ENCODE data around the gene PPP1R1A.

The PPP1R1A gene

DNA sequence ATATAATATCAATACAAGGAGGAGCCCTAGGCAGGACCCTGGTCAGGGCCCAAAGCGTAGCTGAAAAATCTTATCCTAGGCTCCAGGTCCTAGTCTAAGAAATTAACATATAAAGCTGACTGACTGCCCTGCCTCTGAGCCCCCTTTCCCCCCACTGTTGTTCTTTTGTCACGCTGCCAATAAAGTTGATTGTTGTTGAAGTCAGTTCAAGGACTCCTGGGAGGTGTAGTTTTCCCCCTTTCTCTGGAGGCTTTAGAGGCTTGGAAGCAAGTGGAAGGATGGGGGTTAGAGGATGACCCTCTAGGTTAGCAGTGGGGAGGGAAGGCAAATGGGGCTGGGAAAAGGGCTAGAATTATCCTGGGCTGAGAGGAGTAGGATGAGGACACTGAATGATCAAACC, 3.2 kb downstream of the PPP1R1A start:
- TF ChIP-seq NFIC (IDR thresholded peaks at IDR 0.05): no peak
- TF ChIP-seq ZBTB7A (IDR thresholded peaks at IDR 0.05; ENCODE audit: low read depth): no peak
- no peak for TF ChIP-seq TCF12 (IDR thresholded peaks at IDR 0.05; ENCODE audit: low read depth)
- TF ChIP-seq TEAD4 (IDR thresholded peaks at IDR 0.05): no peak
- TF ChIP-seq EGR1 (IDR thresholded peaks at IDR 0.05): no peak

DNA sequence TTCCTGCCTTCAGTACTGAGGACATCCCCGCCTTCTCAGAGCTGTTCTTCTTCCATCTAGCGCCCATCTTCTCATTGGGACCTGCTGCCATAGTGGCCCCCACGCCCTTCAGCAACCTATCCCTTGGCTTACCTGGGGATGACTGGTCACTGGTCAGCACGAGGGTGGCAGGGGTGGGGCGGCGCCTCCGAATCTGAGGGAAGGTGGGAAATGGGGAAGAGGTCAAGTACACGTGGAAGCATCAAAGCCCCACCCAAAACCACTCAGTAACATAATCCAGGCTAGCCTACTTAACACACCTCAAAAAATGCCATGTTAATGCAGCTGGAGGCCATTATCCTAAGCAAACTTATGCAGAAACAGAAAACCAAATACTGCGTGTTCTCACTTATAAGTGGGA, 4.3 kb downstream of the PPP1R1A start:
- TF ChIP-seq ZBTB7A (IDR thresholded peaks at IDR 0.05; ENCODE audit: low read depth) (no peak), TCF12 (IDR thresholded peaks at IDR 0.05; ENCODE audit: low read depth) (no peak), EGR1 (IDR thresholded peaks at IDR 0.05) (no peak), FOXM1 (IDR thresholded peaks at IDR 0.05; ENCODE audit: borderline replicate concordance, low read depth) (no peak), RAD21 (IDR thresholded peaks at IDR 0.05; ENCODE audit: low read depth) (no peak), TAF1 (IDR thresholded peaks at IDR 0.05; ENCODE audit: low read depth) (no peak)
- TF ChIP-seq, protein P1, sequence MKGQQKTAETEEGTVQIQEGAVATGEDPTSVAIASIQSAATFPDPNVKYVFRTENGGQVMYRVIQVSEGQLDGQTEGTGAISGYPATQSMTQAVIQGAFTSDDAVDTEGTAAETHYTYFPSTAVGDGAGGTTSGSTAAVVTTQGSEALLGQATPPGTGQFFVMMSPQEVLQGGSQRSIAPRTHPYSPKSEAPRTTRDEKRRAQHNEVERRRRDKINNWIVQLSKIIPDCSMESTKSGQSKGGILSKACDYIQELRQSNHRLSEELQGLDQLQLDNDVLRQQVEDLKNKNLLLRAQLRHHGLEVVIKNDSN (IDR thresholded peaks at IDR 0.05): no peak
- TF ChIP-seq, protein P2, sequence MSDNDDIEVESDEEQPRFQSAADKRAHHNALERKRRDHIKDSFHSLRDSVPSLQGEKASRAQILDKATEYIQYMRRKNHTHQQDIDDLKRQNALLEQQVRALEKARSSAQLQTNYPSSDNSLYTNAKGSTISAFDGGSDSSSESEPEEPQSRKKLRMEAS (IDR thresholded peaks at IDR 0.05): no peak

DNA sequence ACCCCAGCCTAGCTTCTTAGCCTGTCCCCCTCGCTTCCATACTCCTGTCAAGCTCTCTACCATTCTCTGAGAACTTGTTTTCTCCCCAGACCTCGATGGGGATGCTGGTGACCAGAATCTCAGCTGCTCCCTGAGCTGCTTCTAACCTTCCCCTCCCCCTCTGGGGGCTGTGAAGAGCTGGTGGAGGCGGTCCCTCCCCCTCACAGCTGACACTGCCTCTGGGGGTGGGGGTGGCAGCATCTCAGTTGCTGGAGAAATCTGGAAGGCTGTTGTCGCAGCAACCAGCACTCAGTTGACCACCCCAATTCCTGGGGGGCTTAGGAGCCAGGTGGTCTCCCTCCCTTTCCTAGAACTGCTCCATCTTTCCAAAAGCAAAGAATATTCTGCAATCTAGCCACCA, 4.7 kb downstream of the PPP1R1A start:
- TF ChIP-seq TAF1 (IDR thresholded peaks at IDR 0.05; ENCODE audit: low read depth): no peak
- TF ChIP-seq, protein P1 (IDR thresholded peaks at IDR 0.05): no peak
- no peak for TF ChIP-seq TEAD4 (IDR thresholded peaks at IDR 0.05)
- TF ChIP-seq EP300 (IDR thresholded peaks at IDR 0.05; ENCODE audit: borderline replicate concordance): no peak
- TF ChIP-seq, protein P3, sequence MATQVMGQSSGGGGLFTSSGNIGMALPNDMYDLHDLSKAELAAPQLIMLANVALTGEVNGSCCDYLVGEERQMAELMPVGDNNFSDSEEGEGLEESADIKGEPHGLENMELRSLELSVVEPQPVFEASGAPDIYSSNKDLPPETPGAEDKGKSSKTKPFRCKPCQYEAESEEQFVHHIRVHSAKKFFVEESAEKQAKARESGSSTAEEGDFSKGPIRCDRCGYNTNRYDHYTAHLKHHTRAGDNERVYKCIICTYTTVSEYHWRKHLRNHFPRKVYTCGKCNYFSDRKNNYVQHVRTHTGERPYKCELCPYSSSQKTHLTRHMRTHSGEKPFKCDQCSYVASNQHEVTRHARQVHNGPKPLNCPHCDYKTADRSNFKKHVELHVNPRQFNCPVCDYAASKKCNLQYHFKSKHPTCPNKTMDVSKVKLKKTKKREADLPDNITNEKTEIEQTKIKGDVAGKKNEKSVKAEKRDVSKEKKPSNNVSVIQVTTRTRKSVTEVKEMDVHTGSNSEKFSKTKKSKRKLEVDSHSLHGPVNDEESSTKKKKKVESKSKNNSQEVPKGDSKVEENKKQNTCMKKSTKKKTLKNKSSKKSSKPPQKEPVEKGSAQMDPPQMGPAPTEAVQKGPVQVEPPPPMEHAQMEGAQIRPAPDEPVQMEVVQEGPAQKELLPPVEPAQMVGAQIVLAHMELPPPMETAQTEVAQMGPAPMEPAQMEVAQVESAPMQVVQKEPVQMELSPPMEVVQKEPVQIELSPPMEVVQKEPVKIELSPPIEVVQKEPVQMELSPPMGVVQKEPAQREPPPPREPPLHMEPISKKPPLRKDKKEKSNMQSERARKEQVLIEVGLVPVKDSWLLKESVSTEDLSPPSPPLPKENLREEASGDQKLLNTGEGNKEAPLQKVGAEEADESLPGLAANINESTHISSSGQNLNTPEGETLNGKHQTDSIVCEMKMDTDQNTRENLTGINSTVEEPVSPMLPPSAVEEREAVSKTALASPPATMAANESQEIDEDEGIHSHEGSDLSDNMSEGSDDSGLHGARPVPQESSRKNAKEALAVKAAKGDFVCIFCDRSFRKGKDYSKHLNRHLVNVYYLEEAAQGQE (IDR thresholded peaks at IDR 0.05; ENCODE audit: low read depth): no peak
- TF ChIP-seq YY1 (IDR thresholded peaks at IDR 0.05; ENCODE audit: low read depth): no peak
- TF ChIP-seq TCF12 (IDR thresholded peaks at IDR 0.05; ENCODE audit: low read depth): no peak
- TF ChIP-seq FOXM1 (IDR thresholded peaks at IDR 0.05; ENCODE audit: borderline replicate concordance, low read depth): no peak

DNA sequence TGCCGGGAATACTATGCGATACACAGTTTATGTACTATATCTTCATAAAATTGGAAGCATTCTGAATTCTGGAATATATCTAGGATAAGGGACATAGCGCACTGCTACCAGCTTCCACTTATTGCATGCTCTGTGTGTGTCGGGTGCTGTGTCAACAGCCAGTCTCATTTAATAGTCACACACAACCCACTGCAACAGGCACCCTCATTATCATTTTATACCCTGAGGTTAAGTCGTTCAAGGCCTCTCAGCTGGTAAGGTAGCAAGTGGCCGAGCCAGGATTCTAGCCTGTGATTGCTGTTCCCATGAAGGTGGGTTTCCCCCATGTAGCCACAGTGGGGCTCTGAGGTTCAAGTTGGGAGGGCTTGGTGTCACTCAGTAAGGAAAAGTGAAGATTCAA, 7.0 kb downstream of the PPP1R1A start:
- no peak for TF ChIP-seq EP300 (IDR thresholded peaks at IDR 0.05; ENCODE audit: borderline replicate concordance)
- TF ChIP-seq FOXM1 (IDR thresholded peaks at IDR 0.05; ENCODE audit: borderline replicate concordance, low read depth): no peak
- TF ChIP-seq, protein P1 (IDR thresholded peaks at IDR 0.05): no peak
- TF ChIP-seq EGR1 (IDR thresholded peaks at IDR 0.05): no peak
- no peak for TF ChIP-seq NFIC (IDR thresholded peaks at IDR 0.05)
- TF ChIP-seq CREB1 (IDR thresholded peaks at IDR 0.05; ENCODE audit: low read depth): no peak
- TF ChIP-seq, protein P2 (IDR thresholded peaks at IDR 0.05): no peak
- TF ChIP-seq TAF1 (IDR thresholded peaks at IDR 0.05; ENCODE audit: low read depth): no peak
- no peak for TF ChIP-seq RAD21 (IDR thresholded peaks at IDR 0.05; ENCODE audit: low read depth)
- no peak for TF ChIP-seq CEBPB (IDR thresholded peaks at IDR 0.05)
- TF ChIP-seq YY1 (IDR thresholded peaks at IDR 0.05; ENCODE audit: low read depth): no peak
- no peak for TF ChIP-seq TCF12 (IDR thresholded peaks at IDR 0.05; ENCODE audit: low read depth)
- no peak for TF ChIP-seq TEAD4 (IDR thresholded peaks at IDR 0.05)

DNA sequence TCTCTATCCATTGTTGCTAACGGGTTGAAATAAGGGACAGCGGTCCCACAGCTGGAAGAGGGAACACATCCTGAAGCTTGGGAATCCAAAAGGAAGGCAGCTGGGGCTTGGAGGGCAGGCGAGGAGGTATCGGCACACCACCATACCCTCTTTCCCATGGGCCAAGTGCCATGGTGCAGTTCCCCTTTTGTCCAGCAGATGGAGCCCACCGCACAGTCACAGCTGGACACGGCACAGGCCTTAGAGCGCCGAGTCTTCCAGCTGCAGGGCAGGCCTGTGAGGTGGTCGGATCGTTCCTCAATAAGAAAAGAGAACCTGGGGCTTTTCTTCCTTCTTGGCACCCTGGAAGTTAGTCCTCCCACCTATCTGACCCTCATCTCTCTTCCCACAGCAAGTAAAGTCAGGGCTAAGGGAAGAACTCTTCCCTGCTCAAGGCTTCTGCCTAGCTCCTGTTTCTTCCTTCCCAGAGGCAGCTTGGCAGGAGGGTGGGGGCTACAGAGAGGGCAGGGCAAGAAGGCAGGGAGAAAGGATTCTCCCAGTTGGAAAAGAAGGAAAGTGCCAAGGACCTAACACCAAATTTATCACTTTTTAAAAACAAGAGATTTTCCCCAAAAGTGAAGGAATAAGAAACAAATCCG, 8.6 kb downstream of the PPP1R1A start:
- TF ChIP-seq ZBTB7A (IDR thresholded peaks at IDR 0.05; ENCODE audit: low read depth) (no peak), EP300 (IDR thresholded peaks at IDR 0.05; ENCODE audit: borderline replicate concordance) (no peak), TCF12 (IDR thresholded peaks at IDR 0.05; ENCODE audit: low read depth) (no peak), RAD21 (IDR thresholded peaks at IDR 0.05; ENCODE audit: low read depth) (peak; percentile 94), NFIC (IDR thresholded peaks at IDR 0.05) (no peak), CEBPB (IDR thresholded peaks at IDR 0.05) (no peak), FOXM1 (IDR thresholded peaks at IDR 0.05; ENCODE audit: borderline replicate concordance, low read depth) (no peak)

DNA sequence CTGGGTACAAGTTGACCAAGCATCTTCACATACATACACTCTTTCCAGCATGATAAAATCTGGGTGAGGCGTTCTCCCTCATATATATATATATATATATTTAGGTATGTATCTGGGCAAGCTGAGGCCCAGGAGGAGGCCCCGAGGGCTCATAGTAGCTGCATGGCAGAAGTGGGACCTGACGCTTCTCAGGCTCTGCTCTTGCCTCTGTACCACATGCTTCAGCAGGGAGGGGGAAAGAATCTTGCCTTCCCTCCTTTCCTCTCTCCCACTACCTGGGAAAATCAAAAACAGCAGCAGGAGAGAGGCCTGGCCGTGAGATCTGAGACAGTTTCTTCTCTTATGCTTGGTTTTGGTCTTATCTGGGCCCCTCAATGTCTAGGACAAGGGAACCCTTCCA, 9.2 kb downstream of the PPP1R1A start:
- TF ChIP-seq, protein P1 (IDR thresholded peaks at IDR 0.05): no peak

DNA sequence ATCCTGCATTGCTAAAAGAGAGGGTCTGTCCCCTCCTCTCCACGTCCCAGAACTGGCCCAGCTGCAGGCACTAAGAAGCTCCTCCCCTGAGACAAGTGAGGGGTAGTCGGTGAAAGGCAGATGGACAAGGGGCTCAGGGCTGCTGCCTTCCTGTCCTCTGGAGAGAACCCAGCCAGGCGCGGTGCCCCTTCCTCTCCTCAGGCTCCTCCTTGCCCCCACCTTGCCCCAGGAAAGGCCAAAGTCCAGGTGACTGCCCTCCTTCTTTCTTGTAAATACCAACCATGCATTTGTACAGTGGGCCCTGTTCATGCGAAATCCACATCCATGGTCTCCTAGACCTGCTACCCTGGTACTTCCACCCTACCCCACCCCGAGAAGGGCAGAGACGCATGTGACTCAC, 9.7 kb downstream of the PPP1R1A start:
- TF ChIP-seq FOXM1 (IDR thresholded peaks at IDR 0.05; ENCODE audit: borderline replicate concordance, low read depth) (no peak), CREB1 (IDR thresholded peaks at IDR 0.05; ENCODE audit: low read depth) (no peak)
